Hematopoietic multipotent progenitor cell treated with erythropoietin and hydrocortisone succinate and interleukin-3 and kit ligand, for 4 days (in vitro differentiated cells): ENCODE data around the gene RSAD2.
"Not testable (repeated sequence)": the region's sequence is repeated elsewhere in the genome, so short reads cannot be mapped to it uniquely, and the experiment has no call there.

Source experiments
- DNase-seq: peaks from one replicate; pipeline ENCODE4 v3.0.0-alpha.2; 2015

The RSAD2 gene

GRCh38 chr2:6928452-6928851, 50.9 kb downstream of the RSAD2 start:
- no peak for DNase-seq

GRCh38 chr2:6929196-6929819, 51.7 kb downstream of the RSAD2 start:
- peak; percentile 31 for DNase-seq

GRCh38 chr2:6930923-6931647, 53.5 kb downstream of the RSAD2 start:
- DNase-seq = no peak

- DNase-seq = no peak
These were observed 54.2 kb downstream of the RSAD2 start for GRCh38 chr2:6931753-6932152.

- no peak for DNase-seq
These were observed 54.6 kb downstream of the RSAD2 start for GRCh38 chr2:6932206-6932605.

GRCh38 chr2:6932828-6933227, 55.3 kb downstream of the RSAD2 start:
- DNase-seq = no peak

GRCh38 chr2:6933911-6934310, 56.3 kb downstream of the RSAD2 start:
- peak; percentile 48 for DNase-seq

- peak; percentile 59 for DNase-seq
These were observed 56.8 kb downstream of the RSAD2 start for GRCh38 chr2:6934345-6934744.

- DNase-seq = peak; percentile 60
These were observed 57.4 kb downstream of the RSAD2 start for GRCh38 chr2:6934758-6935651.

- not testable (repeated sequence) for DNase-seq
These were observed 58.1 kb downstream of the RSAD2 start for GRCh38 chr2:6935652-6936020.

- no peak for DNase-seq
These were observed 59.6 kb downstream of the RSAD2 start for GRCh38 chr2:6937157-6937556.

GRCh38 chr2:6937582-6937981, 60.0 kb downstream of the RSAD2 start:
- DNase-seq = no peak

GRCh38 chr2:6939071-6939470, 61.5 kb downstream of the RSAD2 start:
- no peak for DNase-seq

GRCh38 chr2:6940820-6941219, 63.2 kb downstream of the RSAD2 start:
- no peak for DNase-seq

GRCh38 chr2:6941299-6942046, 63.9 kb downstream of the RSAD2 start:
- no peak for DNase-seq

- DNase-seq = no peak
These were observed 65.3 kb downstream of the RSAD2 start for GRCh38 chr2:6942848-6943247.

- no peak for DNase-seq
These were observed 65.9 kb downstream of the RSAD2 start for GRCh38 chr2:6943523-6943922.

- DNase-seq = no peak
These were observed 66.4 kb downstream of the RSAD2 start for GRCh38 chr2:6943971-6944370.

GRCh38 chr2:6944555-6944954, 67.0 kb downstream of the RSAD2 start:
- DNase-seq = no peak

GRCh38 chr2:6945087-6945813, 67.7 kb downstream of the RSAD2 start:
- DNase-seq = peak; percentile 39

- DNase-seq = no peak
These were observed 68.2 kb downstream of the RSAD2 start for GRCh38 chr2:6945821-6946220.

GRCh38 chr2:6946722-6947121, 69.1 kb downstream of the RSAD2 start:
- no peak for DNase-seq
